Amniotic epithelial cell (primary cell): Measurements from ENCODE around the gene CD74.
"Not testable (repeated sequence)": the region's sequence is repeated elsewhere in the genome, so short reads cannot be mapped to it uniquely, and the experiment has no call there.

ENCODE experiments used
- DNase-seq: peaks from one replicate; pipeline ENCODE4 v3.0.0-alpha.2; 2010; ENCODE audit warnings: low read depth

Gene CD74

GRCh38 chr5:150441813-150442698 lies 29.3 kb upstream of the CD74 start:
- DNase-seq = no peak

- DNase-seq = no peak
Observed at GRCh38 chr5:150440948-150441812, 28.5 kb upstream of the CD74 start.

GRCh38 chr5:150438873-150439546 lies 26.3 kb upstream of the CD74 start:
- DNase-seq = peak; percentile 42

GRCh38 chr5:150436141-150436680 lies 23.5 kb upstream of the CD74 start:
- peak; percentile 82 for DNase-seq

DNA sequence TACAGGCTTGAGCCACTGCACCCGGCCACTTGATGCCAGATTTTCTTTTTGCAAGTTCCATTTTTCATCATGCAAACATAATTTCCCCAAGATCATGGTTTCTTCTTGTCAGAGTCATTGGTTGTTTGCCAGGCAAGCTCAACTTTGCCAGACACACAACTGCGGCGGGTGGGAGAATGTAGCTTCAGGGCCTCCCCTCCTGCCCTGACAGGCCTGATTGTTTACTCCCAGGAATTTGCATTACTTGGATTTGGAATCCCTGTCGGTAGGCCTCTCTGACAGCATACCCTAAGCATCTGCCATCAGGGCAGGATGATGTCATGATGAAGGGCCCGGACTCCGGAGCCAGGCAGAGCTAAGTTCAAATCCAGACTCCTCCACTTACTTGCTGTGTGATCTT lies 21.8 kb upstream of the CD74 start:
- peak; percentile 98 for DNase-seq

DNA sequence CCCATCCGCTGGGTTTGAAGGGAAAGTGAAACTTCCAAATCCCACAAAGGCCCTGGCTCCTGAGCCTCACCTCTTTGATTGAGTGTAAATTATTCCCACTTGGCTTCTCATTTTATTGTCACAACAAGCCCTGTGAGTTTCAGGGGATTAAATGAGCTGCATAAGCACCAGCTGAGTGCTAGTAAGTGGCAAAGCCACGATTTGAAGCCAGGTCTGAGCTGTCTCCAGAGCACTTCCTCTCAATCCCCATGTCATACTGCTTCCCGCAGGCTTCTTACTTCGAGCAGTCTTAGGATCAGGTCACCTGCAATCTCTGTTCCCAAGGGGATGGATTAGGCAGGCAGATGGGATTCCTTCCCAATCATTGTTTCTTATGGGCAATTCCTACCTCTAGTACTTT lies 18.9 kb upstream of the CD74 start:
- DNase-seq = no peak

DNA sequence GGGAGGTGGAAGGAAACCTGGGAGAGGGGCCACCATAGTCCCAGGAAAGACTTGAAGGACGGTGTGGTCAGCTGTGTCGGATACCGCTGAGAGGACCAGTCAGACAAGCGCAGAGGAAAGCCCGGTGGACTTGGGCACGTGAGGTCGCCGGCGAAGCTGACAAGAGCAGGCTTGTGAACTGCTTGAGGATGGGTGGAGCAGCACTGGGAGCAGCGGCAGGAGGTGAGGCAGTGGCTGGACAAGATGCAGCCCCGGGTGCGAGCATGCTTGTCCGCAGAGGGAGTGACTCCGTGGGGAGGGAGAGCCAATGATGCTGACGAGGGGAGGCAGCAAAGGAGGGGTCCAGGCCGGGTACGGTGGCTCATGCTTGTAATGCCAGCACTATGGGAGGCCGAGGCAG lies 18.3 kb upstream of the CD74 start:
- DNase-seq = no peak

DNA sequence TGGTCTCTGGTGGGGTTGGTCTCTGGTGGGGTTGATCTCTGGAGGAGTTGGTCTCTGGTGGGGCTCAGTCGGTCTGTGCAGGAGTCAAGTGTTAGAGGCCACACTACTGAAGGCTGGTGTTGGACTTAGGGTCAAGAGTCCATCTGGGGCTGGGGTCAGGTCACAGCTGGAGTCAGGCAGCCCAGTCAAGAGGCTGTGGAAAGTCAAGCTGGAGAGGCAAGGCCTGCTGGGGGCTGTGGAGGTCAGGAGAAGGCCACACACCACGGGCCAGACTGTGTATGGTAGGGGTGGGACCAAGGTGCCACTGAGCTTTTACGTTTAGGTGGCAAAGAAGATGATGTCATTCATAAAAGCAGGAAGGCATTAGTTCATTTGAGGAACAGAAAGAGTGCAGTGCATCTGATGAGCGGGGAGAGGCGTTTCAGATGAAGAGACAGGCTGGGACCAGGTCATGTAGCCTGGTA lies 16.7 kb upstream of the CD74 start:
- no peak for DNase-seq

DNA sequence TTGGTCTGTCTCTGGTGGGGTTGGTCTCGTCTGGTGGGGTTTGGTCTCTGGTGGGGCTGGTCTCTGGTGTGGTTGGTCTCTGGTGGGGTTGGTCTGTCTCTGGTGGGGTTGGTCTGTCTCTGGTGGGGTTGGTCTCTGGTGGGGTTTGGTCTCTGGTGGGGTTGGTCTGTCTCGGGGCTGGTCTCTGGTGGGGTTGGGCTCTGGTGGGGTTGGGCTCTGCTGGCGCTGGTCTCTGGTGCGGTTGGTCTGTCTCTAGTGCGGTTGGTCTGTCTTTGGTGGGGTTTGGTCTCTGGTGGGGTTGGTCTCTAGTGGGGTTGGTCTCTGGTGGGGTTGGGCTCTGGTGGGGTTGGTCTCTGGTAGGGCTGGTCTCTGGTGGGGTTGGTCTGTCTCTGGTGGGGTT lies 16.3 kb upstream of the CD74 start:
- no peak for DNase-seq

DNA sequence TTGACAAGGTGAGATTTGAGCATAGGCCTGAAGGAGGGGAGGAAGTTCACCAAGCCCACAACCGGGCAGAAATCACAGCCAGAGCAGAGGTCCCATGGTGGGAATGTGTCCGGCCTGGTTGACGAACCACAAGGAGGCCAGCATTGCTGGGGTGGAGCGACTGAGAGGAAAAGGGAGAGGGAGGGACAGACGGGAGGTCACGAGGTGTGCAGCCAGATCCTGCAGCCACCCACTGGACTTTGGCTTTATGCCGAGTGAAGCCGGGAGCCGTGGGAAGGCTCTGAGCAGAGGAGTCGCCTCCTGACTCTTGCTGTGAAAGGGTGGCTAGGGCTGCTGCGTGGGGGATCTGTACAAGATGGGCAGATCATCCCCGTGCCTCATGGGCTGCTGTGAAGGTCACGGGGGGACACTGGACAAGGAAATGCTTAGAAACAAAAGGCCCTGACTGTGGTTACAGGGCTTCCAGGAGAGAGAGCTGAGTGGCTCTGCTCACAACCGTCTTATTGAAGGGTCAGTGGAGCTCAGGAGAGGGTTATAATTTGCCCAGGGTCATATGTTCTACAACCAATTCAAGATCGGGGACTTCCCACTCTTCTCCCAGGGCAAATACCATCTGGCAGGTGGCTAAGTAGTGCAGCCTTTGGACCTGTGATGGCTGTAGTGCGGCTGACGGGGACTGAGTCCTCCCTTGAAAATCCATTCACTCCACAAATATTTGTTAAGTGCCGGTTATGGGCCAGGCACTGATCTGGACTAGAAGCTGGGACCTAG lies 15.6 kb upstream of the CD74 start:
- DNase-seq = peak; percentile 88

GRCh38 chr5:150426165-150426564 lies 13.5 kb upstream of the CD74 start:
- DNase-seq = not testable (repeated sequence)

DNA sequence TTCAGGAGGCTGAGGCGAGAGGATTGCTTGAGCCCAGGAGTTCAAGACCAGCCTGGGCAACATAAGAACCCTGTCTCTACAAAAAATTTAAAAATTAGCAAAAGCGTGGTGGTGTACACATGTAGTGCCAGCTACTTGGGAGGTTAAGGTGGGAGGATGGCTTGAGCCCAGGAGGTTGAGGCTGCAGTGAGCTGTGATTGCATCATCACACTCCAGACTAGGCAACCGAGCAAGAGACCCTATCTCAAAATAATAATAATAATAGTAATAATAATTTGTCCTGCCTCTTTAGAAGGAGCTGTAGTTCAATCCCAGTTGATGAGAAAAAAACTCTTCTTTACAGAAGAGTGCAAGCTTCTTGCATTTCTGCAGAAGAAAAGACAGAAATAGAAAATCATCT lies 10.0 kb upstream of the CD74 start:
- no peak for DNase-seq

DNA sequence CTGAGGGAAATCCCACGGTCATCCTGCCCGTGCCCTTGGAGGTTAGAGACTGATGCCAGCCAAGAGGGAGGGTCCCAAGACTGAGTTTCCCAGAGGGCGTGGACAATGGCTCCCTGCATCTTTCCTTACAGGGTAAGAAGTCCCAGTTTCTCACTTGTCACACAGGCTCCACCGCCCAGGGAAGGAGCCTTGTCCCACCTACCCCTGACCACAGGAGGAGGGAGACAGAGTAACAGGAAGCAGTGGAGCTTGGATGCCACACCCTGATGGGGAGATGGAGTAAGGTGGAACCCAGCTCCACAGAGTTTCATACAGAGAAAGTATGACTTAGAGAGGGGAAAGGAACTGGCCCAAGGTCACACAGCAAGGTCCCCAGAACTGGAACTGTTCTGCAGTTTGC lies 9.4 kb upstream of the CD74 start:
- no peak for DNase-seq

GRCh38 chr5:150419630-150420270 lies 7.0 kb upstream of the CD74 start:
- DNase-seq = no peak

- DNase-seq = not testable (repeated sequence)
Observed at GRCh38 chr5:150413902-150414790, 1.4 kb upstream of the CD74 start.

DNA sequence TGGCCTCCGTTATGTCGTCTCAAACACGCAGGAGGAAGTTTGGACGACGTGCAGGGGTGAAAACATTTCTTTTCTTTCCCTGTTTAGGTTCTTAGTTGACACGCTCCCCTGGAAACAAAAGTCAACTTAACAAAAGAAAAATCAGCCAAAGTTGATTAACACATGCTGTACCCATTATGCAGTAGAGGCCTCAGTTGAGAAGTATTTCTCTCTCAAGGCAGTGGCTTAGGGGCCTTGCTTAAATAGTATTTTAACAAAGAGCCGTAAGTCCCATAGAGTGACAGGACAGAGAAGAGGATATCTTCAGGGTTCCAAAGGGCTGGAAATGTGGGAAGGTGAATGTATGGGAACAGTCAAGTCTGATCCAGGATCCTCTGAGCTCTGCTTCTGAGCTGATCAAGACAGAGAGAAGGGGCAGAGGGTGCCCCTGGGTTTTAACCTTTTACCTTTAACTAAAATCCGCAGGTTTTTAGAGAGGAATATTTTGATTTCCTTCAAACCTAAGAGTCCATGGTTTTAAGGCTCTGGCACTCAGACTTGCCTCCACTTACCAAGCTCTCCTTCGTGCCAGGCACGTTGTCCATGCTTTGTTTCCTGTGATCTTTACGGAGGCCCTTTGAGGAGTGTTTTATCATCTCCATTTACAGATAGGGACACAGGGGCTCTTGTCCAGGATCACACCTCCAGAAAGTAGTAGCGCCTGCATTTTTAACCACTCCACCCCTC lies 629 bp upstream of the CD74 start:
- DNase-seq = no peak

GRCh38 chr5:150411245-150411979 lies 1.3 kb downstream of the CD74 start:
- no peak for DNase-seq

GRCh38 chr5:150410524-150411244 lies 2.0 kb downstream of the CD74 start:
- DNase-seq = peak; percentile 76
